Liver (tissue), 9 donors: ENCODE measurements around the gene DCN. TPM values are rescaled to one million over a fixed set of nuclear protein-coding genes. Genes with fewer than 3 reads are reported as not detected.

ENCODE experiments used
- DNase-seq: peaks from one replicate; pipeline ENCODE4 v3.0.0-alpha.2; 2017; ENCODE audit warnings: low spot score
- H3K27ac ChIP-seq, 2 donors: one replicate each; pipeline ENCODE4 v1.7.0; 2013; ENCODE audit warnings: inconsistent platforms in 2 of 2, low read length in 2 of 2, control low read depth in 1 of 2, low read depth in 1 of 2, mild to moderate bottlenecking in 1 of 2
- H3K27me3 ChIP-seq, 4 donors: one replicate each; pipeline versions ENCODE4 v1.6.1 to v1.7.0; 2013; ENCODE audit warnings: low read length in 3 of 4, inconsistent platforms in 1 of 4, mild to moderate bottlenecking in 1 of 4, moderate library complexity in 1 of 4; ENCODE audit not compliant: control insufficient read depth in 4 of 4, insufficient read depth in 4 of 4
- H3K36me3 ChIP-seq, 4 donors: one replicate each; pipeline versions ENCODE4 v1.6.1 to v1.7.0; 2013; ENCODE audit warnings: low read length in 3 of 4, mild to moderate bottlenecking in 3 of 4, low read depth in 1 of 4, moderate library complexity in 1 of 4; ENCODE audit not compliant: control insufficient read depth in 4 of 4, insufficient read depth in 3 of 4
- H3K4me1 ChIP-seq, 4 donors: one replicate each; pipeline versions ENCODE4 v1.6.1 to v1.7.0; 2013; ENCODE audit warnings: low read length in 3 of 4, mild to moderate bottlenecking in 3 of 4, moderate library complexity in 1 of 4; ENCODE audit not compliant: control insufficient read depth in 4 of 4, insufficient read depth in 4 of 4
- H3K4me3 ChIP-seq, 3 donors: one replicate each; pipeline versions ENCODE4 v1.6.1 to v1.7.0; 2013; ENCODE audit warnings: low read length in 3 of 3, control low read depth in 1 of 3, low read depth in 1 of 3, mild to moderate bottlenecking in 1 of 3
- H3K9ac ChIP-seq, 2 donors: one replicate each; pipeline ENCODE4 v1.7.0; 2013; ENCODE audit warnings: low read length in 2 of 2, mild to moderate bottlenecking in 2 of 2, moderate library complexity in 2 of 2, control low read depth in 1 of 2, low read depth in 1 of 2
- H3K9me3 ChIP-seq, 4 donors: one replicate each; pipeline versions ENCODE4 v1.6.1 to v1.7.0; 2013; ENCODE audit warnings: low read length in 3 of 4; ENCODE audit not compliant: control insufficient read depth in 4 of 4
- ATF3 ChIP-seq: IDR thresholded peaks from 2 replicates; pipeline ENCODE4 v1.6.1; 2016; ENCODE audit warnings: antibody characterized with exemption
- CTCF ChIP-seq: fragments of 150-350 bp; IDR thresholded peaks from 2 replicates; pipeline ENCODE4 v1.5.1; 2017; ENCODE audit warnings: improper control_type of control experiment, low read depth, low read length; ENCODE audit not compliant: missing input control
- EGR1 ChIP-seq, 2 donors: IDR thresholded peaks; 2 replicates each; pipeline ENCODE4 v1.6.1; 2016 to 2018; ENCODE audit warnings: antibody characterized with exemption in 2 of 2, low read depth in 2 of 2
- FOXA1 ChIP-seq: IDR thresholded peaks from 2 replicates; pipeline ENCODE4 v1.6.1; 2016; ENCODE audit warnings: antibody characterized with exemption
- FOXA2 ChIP-seq: IDR thresholded peaks from 2 replicates; pipeline ENCODE4 v1.6.1; 2016; ENCODE audit warnings: antibody characterized with exemption
- GABPA ChIP-seq, 2 donors: IDR thresholded peaks in 1 of 2; conservative IDR thresholded peaks in 1 of 2; 2 replicates each; pipeline ENCODE4 v1.6.1; 2016; ENCODE audit warnings: antibody characterized with exemption in 2 of 2, mild to moderate bottlenecking in 1 of 2, moderate library complexity in 1 of 2
- HNF4A ChIP-seq, 2 donors: conservative IDR thresholded peaks; 2 replicates each; pipeline ENCODE4 v1.6.1; 2016; ENCODE audit warnings: antibody characterized with exemption in 2 of 2, mild to moderate bottlenecking in 2 of 2
- HNF4G ChIP-seq: IDR thresholded peaks from 2 replicates; pipeline ENCODE4 v1.6.1; 2016; ENCODE audit warnings: antibody characterized with exemption
- NR2F2 ChIP-seq: IDR thresholded peaks from 2 replicates; pipeline ENCODE4 v1.6.1; 2016; ENCODE audit warnings: antibody characterized with exemption
- RAD21 ChIP-seq, 2 donors: IDR thresholded peaks; 2 replicates each; pipeline ENCODE4 v1.6.1; 2016; ENCODE audit warnings: antibody characterized with exemption in 2 of 2, mild to moderate bottlenecking in 2 of 2
- REST ChIP-seq: IDR thresholded peaks from 2 replicates; pipeline ENCODE4 v1.6.1; 2016; ENCODE audit warnings: antibody characterized with exemption, mild to moderate bottlenecking
- RXRA ChIP-seq, 2 donors: IDR thresholded peaks; 2 replicates each; pipeline ENCODE4 v1.6.1; 2017 to 2018; ENCODE audit warnings: antibody characterized with exemption in 2 of 2, mild to moderate bottlenecking in 1 of 2
- SP1 ChIP-seq: IDR thresholded peaks from 2 replicates; pipeline ENCODE4 v1.6.1; 2018; ENCODE audit warnings: antibody characterized with exemption, mild to moderate bottlenecking
- TAF1 ChIP-seq: conservative IDR thresholded peaks from 2 replicates; pipeline ENCODE4 v1.6.1; 2016; ENCODE audit warnings: antibody characterized with exemption, mild to moderate bottlenecking
- YY1 ChIP-seq: IDR thresholded peaks from 2 replicates; pipeline ENCODE4 v1.6.1; 2016; ENCODE audit warnings: antibody characterized with exemption, mild to moderate bottlenecking
- ZBTB33 ChIP-seq: IDR thresholded peaks from 2 replicates; pipeline ENCODE4 v1.6.1; 2016; ENCODE audit warnings: antibody characterized with exemption
- WGBS: extraction: QIAGEN DNeasy Blood & Tissue Kit; methylation state at CpG from one replicate; pipeline ENCODE4 v1.1.7; 2013; 5-methylcytosine and 5-hydroxymethylcytosine counted together
- polyA plus RNA-seq, 2 donors: library from polyadenylated mRNA; stranded (reverse) in 1 of 2; unstranded in 1 of 2; fragments of 200-250 nt in 1 of 2; fragments of >200 nt in 1 of 2; fragmentation: Nextera tagmentation in 1 of 2; extraction: Ambion mirVana in 1 of 2; gene quantifications; one replicate each; pipeline versions ENCODE4 v1.2.1 to v1.2.3, GENCODE V29; 2013 to 2015
- total RNA-seq, 2 donors: library from RNA; depleted of rRNA; stranded (reverse); fragments of >200 nt; gene quantifications; one replicate each; pipeline ENCODE4 v1.2.3, GENCODE V29; 2014
- donor health status: healthy.
- donor health status: healthy.
- donor health status: healthy.
- donor health status: healthy.
- donor health status: healthy.

DCN gene
- total and polyA plus RNA-seq, 4 donors = 74.9 to 148 (median 98.6) TPM

DNA sequence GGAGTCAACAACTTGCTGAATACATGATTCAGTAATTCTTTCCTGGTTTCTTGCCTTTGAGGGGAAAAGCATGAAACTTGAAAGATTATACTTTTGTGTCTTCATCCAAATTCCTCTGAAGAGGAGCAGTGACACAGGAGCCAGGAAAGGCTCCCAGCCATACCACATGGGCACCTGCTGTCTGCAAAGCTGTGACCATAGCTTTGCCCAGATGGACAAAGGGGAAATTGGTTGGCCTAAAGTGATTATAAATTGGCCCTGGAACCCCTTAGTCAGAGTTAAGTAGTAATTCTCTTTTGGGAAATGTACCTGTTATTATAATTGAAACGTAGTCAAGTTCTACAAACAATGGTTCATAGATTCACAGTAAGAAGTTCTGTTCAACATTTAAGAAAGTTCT lies 44.3 kb upstream of the DCN start (continued):
- TF ChIP-seq REST = no peak

DNA sequence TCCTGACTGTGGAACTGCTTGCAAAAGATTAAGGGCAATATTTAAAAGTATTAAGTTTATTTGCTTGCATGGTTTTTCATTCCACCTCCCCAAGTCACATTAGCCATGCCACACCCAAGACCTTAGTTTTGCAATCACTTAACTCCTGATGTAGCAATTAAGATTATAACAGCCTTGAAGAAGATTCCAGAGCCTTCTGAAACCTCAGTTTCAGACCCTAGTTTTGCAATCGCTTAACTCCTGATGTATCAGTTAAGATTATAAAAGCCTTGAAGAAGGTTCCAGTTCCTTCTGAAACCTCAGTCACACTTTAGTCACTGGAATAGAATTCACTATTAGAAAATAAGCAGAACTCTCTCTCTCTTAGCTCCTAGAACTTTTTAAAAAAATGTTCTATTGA lies 42.7 kb upstream of the DCN start:
- no peak overlapping the region for H3K4me3 ChIP-seq
- H3K27ac ChIP-seq = no peak overlapping the region
- no peaks in the 10 kb centered on the region for H3K9me3 ChIP-seq
- H3K9ac ChIP-seq = no peak overlapping the region
- DNase-seq = no peak
- WGBS = 72% methylated on average over 1 of the region's 1 CpG
- peaks cover 0 to 2% (median 0%) of the 10 kb centered on the region in 4 donors for H3K27me3 ChIP-seq
- H3K36me3 ChIP-seq = no peaks in the 10 kb centered on the region
- H3K4me1 ChIP-seq = no peaks in the 10 kb centered on the region
- TF ChIP-seq HNF4G (no peak), FOXA1 (no peak), ATF3 (no peak), REST (no peak), FOXA2 (no peak), CTCF (no peak), NR2F2 (no peak), SP1 (no peak), ZBTB33 (no peak), TAF1 (no peak), RAD21 (IDR thresholded peaks at IDR 0.05) (no peak), EGR1 (IDR thresholded peaks at IDR 0.05; ENCODE audit: low read depth in 2 of 2) (no peak), RXRA (IDR thresholded peaks at IDR 0.05) (no peak), GABPA (IDR thresholded peaks at IDR 0.05 in 1 of 2, conservative IDR thresholded peaks at IDR 0.05 in 1 of 2) (no peak), HNF4A (conservative IDR thresholded peaks at IDR 0.05) (no peak), YY1 (no peak)
